Endometrial microvascular endothelial cells (primary cell): ENCODE data around the gene CSNK2A2. TPM values are rescaled to one million over a fixed set of nuclear protein-coding genes. Genes with fewer than 3 reads are reported as not detected.

Experiments
- in situ Hi-C: cut with HindIII; loops from 2 replicates; pipeline ENCODE4 v1.10.0; 2017; ENCODE audit warnings: low sequenced_read_pairs, low pct_unique_long_range_greater_than_20kb; ENCODE audit errors: inconsistent ontology term
- total RNA-seq: library from RNA; depleted of rRNA; stranded (reverse); fragments of >200 nt; gene quantifications from one replicate; pipeline ENCODE4 v1.2.3, GENCODE V29; 2015; ENCODE audit errors: inconsistent ontology term

CSNK2A2 gene
- total RNA-seq, 1 donor from 2014 or later, result 39.8 TPM

DNA sequence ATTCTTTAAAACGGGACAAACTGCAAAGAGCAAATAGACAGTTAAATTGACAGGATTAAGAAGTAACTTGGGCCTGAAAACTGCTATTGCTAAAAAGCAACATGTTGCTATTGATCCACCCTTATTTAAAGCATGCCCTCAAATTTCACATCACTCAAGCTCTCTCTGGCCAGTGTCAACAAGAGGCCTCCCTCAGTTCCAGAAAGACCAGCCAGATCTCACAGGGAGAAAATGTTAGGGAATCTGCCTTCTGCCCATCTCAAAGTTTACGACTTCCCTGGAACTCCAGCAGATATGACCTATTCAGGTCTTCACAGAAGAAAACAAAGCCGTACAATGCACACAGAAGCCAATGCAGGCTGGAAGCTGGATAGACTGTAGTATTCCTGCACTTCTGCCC lies 77.7 kb downstream of the CSNK2A2 start:
- in situ Hi-C loops, result loop anchor here (10.0 kb wide), 1 partner anchor 85 kb away; no protein-coding TSS in a partner anchor

DNA sequence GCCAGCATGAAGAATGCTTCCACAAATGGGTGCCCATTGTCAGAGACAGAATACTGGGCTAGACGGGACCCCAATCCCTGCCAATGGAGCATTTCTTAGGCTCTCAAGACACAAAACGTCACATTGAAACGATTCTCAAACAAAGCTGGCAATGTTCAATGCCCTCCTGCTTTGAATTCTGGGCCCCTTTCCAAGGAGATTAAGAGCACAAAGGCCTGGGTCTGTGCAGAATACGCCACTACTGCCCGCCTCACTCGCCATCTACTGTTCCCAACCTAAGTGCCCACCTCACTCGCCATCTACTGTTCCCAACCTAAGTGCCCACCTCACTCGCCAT lies 78.4 kb downstream of the CSNK2A2 start:
- in situ Hi-C loops, result no loop called here

- in situ Hi-C loops, result no loop called here
Measured at GRCh38 chr16:58118801-58119508, 79.0 kb downstream of the CSNK2A2 start.

- in situ Hi-C loops, result no loop called here
Measured at GRCh38 chr16:58116529-58116928, 81.4 kb downstream of the CSNK2A2 start.

DNA sequence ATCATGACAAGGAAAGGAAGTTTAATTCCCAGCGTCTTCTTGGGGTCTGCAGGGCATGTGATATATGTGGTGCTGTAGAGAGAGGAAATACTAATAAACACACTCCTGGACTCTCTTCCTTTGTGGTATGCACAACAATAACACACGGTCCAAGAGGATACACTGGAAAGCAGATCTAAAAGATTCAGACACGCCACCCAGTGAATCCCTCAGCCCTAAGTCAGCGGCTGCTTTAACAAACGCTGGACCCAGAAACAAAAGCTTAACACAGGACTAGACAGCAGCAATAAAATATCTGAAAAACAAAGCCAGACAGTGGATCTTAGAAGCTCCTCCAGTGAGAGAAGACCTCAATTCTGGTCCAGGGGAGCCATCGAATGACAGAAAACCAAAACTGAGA lies 81.8 kb downstream of the CSNK2A2 start:
- in situ Hi-C loops, result no loop called here

GRCh38 chr16:58114827-58115825 lies 82.8 kb downstream of the CSNK2A2 start:
- in situ Hi-C loops, result no loop called here

GRCh38 chr16:58111302-58111627 lies 86.6 kb downstream of the CSNK2A2 start:
- in situ Hi-C loops, result no loop called here

DNA sequence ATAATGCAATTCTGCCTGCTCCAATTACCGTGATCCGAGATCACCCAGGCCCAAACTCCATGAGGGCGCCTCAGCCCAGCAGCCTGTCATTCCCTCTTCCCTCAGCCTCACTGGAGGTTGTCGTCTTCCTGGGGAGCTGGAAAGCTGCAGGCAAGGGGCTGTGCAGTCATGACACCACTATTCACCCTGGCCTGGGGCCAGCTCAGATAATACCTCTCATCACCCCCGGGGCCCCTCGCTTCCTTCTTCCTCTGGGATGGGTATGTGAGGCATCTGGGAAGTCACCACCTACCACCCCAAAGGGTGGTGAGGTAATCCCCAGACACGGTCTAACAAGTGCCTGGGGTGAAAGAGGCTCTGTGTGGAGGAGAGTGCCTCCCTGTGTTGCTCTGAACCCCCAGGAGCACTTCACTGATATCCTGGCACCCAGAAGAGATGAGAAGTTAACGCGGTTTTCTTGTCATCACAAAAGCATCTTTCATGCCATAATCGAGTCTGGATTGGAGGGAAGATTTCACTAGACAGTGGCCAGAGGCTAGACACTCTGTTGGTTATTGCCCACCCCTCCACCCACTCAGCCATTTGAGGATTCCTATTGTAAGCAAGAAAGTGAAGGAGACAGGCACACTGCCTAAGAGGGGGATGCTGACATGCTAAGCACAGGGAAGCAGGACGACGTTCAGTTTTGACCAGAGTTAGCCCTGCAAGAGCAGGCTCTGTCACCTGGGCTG lies 87.2 kb downstream of the CSNK2A2 start:
- in situ Hi-C loops, result no loop called here

GRCh38 chr16:58109881-58110280 lies 88.0 kb downstream of the CSNK2A2 start:
- in situ Hi-C loops, result no loop called here

DNA sequence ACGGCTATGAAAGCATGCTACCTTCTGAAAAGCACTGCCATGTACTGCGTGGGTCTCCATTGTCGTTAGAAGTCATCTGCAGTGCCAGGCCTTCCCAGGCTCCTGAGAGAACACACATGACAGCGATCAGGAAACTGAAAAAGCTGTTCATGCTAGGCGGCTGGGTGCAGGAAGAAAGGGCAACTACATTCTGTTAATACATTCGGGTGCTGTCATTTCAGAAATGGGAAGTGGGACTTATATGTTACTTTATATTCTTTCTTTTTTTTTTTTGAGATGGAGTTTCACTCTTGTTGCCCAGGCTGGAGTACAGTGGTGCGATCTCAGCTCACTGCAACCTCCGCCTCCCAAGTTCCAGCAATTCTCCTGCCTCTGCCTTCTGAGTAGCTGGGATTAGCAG lies 88.6 kb downstream of the CSNK2A2 start:
- in situ Hi-C loops, result no loop called here

Other genes with a start within 250 kb of the CSNK2A2 start
- gene CNGB1, start 227.0 kb downstream of the CSNK2A2 start, total RNA-seq, result not detected
- gene ZNF319, start 197.4 kb downstream of the CSNK2A2 start, total RNA-seq, result 5.2 TPM
- 39.5 TPM for gene USB1, start 196.7 kb downstream of the CSNK2A2 start, total RNA-seq
- 4.3 TPM for gene MMP15, start 172.4 kb downstream of the CSNK2A2 start, total RNA-seq
- gene CFAP20, start 68.7 kb downstream of the CSNK2A2 start, total RNA-seq, result 94.6 TPM
- not detected for gene PRSS54, start 96.9 kb upstream of the CSNK2A2 start, total RNA-seq
- 19.5 TPM for gene GINS3, start 194.4 kb upstream of the CSNK2A2 start, total RNA-seq